VCaP (cell line): ENCODE results near the gene SIT1.

ENCODE experiments used
- H3K27ac ChIP-seq: fragments of 450-650 bp; 2 replicates; pipeline ENCODE4 v1.5.1; 2017
- CTCF ChIP-seq: fragments of 450-650 bp; conservative IDR thresholded peaks from 2 replicates; pipeline ENCODE4 v1.5.1; 2017; ENCODE audit warnings: mild to moderate bottlenecking, moderate library complexity

Gene SIT1

DNA sequence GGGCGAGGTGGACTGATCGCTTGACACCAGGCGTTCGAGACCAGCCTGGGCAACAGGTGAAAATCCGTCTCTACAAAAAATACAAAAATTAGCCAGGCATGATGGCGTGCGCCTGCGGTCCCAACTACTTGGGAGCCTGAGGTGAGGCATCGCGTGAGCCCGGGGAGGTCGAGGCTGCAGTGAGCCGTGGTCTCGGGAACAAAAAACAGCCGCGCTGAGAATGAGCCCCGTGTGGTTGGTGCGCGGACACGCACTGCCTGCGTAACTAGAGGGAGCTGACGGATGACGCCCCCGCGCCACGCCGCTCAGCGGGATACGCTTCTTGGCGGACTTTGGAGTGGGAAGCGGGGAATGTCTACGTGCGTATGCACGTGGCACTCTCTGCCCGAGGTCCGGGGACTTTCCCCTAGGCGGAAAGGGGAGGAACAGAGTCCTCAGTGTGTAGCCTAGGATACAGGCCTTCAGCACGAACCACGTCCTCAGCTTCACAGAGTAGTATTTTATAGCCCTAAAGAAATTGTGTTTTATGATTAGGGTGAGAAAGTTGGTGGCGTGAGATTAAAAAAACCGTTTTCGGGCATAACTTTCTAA is 6.9 kb upstream of the SIT1 start, which contains the start of gene RMRP:
Gene RMRP (minus strand): TSS at position 474 of the 591 bp plus-strand sequence.
- H3K27ac ChIP-seq: peak within 1 kb of the TSS; percentile 97
- TF ChIP-seq CTCF: no peak; the same call in 1 of the 2 replicates

DNA sequence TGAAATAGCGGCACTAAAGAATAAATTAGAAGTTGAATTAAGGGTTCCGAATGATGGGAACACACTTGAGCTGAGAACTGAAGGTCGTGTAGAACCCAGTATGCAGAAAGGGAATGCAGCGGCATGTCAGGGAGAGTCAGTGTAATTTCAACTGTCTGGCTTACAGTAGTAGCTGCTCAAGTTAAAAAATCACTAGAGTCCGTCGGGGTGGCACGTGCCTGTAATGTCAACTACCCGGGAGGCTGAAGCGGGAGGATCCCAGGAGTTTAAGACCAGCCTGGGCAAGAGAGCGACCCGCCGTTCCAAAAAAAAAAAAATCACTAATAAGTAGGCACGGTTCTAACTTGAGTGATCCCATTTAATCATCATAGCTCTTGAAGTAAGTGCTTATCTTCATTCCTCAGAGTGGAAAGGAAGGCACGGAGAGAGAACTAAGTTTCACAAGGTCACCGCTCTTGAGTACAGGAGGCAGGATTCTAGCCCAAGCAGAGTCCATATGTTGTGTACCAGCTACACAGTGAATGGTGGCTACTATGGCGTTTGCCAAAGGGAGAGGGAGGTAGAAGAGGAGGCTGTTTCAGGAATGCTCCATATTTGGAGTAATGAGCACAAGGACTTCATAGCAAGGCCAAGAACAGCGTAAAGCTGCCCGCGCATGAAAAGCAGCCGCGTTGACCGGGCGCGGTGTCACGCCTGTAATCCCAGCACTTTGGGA is 6.3 kb upstream of the SIT1 start:
- no peak for TF ChIP-seq CTCF
- peak overlapping the region; percentile 97 for H3K27ac ChIP-seq

DNA sequence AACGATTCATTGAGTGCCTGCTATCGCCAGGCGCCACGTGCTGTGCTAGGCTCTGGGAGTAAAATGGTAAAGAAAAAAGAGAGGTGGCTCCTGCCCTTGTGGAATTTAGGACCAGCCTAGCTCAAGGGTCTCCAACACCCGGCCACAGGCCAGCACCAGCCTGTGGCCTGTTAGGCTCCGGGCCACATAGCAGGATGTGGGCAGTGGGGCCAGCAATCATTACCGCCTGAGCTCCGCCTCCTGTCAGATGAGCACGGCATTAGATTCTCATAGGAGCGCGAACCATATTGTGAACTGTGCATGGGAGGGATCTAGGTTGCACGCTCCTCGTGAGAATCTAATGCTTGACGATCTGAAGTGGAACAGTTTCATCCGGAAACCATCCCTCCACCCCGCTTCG is 5.6 kb upstream of the SIT1 start:
- no peak for TF ChIP-seq CTCF
- H3K27ac ChIP-seq: no peak overlapping the region; the same call in 1 of the 2 replicates

GRCh38 chr9:35653611-35654010 is 2.9 kb upstream of the SIT1 start:
- TF ChIP-seq CTCF: no peak
- no peak overlapping the region for H3K27ac ChIP-seq

- TF ChIP-seq CTCF: no peak
- no peak overlapping the region for H3K27ac ChIP-seq
Observed at GRCh38 chr9:35652829-35653209, 2.1 kb upstream of the SIT1 start.

- no peak overlapping the region for H3K27ac ChIP-seq
- TF ChIP-seq CTCF: no peak
Observed at GRCh38 chr9:35651956-35652828, 1.5 kb upstream of the SIT1 start.
